Esophagus muscularis mucosa (tissue), 4 donors: ENCODE measurements around the gene FAP.

Source experiments
- EP300 ChIP-seq: sonication (generic); formaldehyde crosslinking; IDR thresholded peaks from one replicate; pipeline ENCODE4 v1.6.1; 2017; ENCODE audit warnings: antibody characterized with exemption
- POLR2A ChIP-seq: fragments of 450-650 bp; IDR thresholded peaks from one replicate; pipeline ENCODE4 v1.6.1; 2017; ENCODE audit warnings: antibody characterized with exemption, moderate library complexity, mild to moderate bottlenecking, low read depth
- TF ChIP-seq, protein P1 (sequence below), 3 experiments: fragments of 200-600 bp in 2 of 3; fragments of 450-650 bp in 1 of 3; sonication (generic) in 2 of 3; IDR thresholded peaks; one replicate each; pipeline ENCODE4 v1.5.1; 2017 to 2019; ENCODE audit warnings: antibody characterized with exemption in 3 of 3, mild to moderate bottlenecking in 2 of 3, moderate library complexity in 1 of 3

DNA sequence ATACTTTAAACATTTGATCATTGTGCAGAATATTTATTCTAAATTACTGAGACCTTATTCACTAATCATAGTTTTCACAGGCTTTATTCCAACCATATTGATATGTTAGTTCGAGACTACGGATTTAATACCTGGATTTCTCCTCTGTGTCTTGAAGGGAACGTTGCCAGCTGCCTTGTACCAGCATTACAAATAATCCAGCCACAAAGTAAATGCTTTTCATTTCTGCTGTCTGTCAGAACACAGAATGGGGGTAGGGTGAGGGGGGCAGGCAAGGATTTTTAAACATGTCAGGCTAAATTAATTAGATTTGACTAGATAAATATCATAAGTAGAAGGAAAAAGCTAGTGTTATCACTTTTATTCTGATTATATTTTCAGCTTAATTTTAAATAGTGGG is 94.3 kb downstream of the FAP start:
- TF ChIP-seq EP300 (no peak), POLR2A (no peak)
- TF ChIP-seq, protein P1, sequence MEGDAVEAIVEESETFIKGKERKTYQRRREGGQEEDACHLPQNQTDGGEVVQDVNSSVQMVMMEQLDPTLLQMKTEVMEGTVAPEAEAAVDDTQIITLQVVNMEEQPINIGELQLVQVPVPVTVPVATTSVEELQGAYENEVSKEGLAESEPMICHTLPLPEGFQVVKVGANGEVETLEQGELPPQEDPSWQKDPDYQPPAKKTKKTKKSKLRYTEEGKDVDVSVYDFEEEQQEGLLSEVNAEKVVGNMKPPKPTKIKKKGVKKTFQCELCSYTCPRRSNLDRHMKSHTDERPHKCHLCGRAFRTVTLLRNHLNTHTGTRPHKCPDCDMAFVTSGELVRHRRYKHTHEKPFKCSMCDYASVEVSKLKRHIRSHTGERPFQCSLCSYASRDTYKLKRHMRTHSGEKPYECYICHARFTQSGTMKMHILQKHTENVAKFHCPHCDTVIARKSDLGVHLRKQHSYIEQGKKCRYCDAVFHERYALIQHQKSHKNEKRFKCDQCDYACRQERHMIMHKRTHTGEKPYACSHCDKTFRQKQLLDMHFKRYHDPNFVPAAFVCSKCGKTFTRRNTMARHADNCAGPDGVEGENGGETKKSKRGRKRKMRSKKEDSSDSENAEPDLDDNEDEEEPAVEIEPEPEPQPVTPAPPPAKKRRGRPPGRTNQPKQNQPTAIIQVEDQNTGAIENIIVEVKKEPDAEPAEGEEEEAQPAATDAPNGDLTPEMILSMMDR (IDR thresholded peaks at IDR 0.05) = no peak
